HepG2 (cell line): ENCODE data around the gene PLA2G4D.

Source experiments
- KDM5A ChIP-seq: fragments of 200-600 bp; sonication (generic); IDR thresholded peaks from 2 replicates; pipeline ENCODE4 v1.7.0; 2018; ENCODE audit warnings: antibody characterized with exemption, mild to moderate bottlenecking, low read length, borderline replicate concordance
- NR2C2 ChIP-seq: sonication (generic); formaldehyde crosslinking; IDR thresholded peaks from 2 replicates; pipeline ENCODE4 v1.4.0; 2020; ENCODE audit warnings: missing genetic modification reagents, mild to moderate bottlenecking, moderate library complexity, borderline replicate concordance

DNA sequence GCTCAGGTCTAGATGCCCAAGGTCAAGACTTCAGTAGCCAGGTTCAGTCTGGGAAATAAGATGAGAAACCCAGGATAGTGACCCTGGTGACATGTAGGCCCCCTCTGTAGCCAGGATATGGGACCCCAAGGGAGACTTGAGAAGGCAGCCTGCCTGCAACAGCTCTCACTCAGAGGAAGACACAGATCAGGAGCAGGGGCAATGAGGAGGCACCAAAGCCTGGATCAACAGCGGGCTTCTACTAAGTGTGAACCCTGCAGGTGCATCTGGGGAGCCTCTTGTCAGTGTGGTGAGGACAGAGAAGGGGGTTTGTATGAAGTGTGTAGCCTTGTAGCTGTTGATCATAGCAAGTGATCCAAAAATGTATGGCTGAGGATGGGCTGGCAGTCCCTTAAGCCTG is 36.6 kb upstream of the PLA2G4D start:
- TF ChIP-seq KDM5A (no peak), NR2C2 (CRISPR knock-in tag) (no peak)
